HG03439 (cell line): Measurements from ENCODE around the gene CX3CL1.
"Not testable (repeated sequence)": the region's sequence is repeated elsewhere in the genome, so short reads cannot be mapped to it uniquely, and the experiment has no call there.

Experiments
- ATAC-seq: cut with Tn5 transposase; IDR thresholded peaks from one replicate; pipeline ENCODE4 v1.9.1; 2021; ENCODE audit warnings: mild to moderate bottlenecking, moderate library complexity; ENCODE audit not compliant: unreplicated experiment

The CX3CL1 gene

DNA sequence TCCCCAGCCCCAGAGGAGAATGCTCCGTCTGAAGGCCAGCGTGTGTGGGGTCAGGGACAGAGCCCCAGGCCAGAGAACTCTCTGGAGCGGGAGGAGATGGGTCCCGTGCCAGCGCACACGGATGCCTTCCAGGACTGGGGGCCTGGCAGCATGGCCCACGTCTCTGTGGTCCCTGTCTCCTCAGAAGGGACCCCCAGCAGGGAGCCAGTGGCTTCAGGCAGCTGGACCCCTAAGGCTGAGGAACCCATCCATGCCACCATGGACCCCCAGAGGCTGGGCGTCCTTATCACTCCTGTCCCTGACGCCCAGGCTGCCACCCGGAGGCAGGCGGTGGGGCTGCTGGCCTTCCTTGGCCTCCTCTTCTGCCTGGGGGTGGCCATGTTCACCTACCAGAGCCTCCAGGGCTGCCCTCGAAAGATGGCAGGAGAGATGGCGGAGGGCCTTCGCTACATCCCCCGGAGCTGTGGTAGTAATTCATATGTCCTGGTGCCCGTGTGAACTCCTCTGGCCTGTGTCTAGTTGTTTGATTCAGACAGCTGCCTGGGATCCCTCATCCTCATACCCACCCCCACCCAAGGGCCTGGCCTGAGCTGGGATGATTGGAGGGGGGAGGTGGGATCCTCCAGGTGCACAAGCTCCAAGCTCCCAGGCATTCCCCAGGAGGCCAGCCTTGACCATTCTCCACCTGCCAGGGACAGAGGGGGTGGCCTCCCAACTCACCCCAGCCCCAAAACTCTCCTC, 10.4 kb downstream of the CX3CL1 start:
- ATAC-seq: no peak

DNA sequence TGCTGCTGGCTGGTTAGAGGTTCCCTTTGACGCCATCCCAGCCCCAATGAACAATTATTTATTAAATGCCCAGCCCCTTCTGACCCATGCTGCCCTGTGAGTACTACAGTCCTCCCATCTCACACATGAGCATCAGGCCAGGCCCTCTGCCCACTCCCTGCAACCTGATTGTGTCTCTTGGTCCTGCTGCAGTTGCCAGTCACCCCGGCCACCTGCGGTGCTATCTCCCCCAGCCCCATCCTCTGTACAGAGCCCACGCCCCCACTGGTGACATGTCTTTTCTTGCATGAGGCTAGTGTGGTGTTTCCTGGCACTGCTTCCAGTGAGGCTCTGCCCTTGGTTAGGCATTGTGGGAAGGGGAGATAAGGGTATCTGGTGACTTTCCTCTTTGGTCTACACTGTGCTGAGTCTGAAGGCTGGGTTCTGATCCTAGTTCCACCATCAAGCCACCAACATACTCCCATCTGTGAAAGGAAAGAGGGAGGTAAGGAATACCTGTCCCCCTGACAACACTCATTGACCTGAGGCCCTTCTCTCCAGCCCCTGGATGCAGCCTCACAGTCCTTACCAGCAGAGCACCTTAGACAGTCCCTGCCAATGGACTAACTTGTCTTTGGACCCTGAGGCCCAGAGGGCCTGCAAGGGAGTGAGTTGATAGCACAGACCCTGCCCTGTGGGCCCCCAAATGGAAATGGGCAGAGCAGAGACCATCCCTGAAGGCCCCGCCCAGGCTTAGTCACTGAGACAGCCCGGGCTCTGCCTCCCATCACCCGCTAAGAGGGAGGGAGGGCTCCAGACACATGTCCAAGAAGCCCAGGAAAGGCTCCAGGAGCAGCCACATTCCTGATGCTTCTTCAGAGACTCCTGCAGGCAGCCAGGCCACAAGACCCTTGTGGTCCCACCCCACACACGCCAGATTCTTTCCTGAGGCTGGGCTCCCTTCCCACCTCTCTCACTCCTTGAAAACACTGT, 11.3 kb downstream of the CX3CL1 start:
- ATAC-seq: no peak

DNA sequence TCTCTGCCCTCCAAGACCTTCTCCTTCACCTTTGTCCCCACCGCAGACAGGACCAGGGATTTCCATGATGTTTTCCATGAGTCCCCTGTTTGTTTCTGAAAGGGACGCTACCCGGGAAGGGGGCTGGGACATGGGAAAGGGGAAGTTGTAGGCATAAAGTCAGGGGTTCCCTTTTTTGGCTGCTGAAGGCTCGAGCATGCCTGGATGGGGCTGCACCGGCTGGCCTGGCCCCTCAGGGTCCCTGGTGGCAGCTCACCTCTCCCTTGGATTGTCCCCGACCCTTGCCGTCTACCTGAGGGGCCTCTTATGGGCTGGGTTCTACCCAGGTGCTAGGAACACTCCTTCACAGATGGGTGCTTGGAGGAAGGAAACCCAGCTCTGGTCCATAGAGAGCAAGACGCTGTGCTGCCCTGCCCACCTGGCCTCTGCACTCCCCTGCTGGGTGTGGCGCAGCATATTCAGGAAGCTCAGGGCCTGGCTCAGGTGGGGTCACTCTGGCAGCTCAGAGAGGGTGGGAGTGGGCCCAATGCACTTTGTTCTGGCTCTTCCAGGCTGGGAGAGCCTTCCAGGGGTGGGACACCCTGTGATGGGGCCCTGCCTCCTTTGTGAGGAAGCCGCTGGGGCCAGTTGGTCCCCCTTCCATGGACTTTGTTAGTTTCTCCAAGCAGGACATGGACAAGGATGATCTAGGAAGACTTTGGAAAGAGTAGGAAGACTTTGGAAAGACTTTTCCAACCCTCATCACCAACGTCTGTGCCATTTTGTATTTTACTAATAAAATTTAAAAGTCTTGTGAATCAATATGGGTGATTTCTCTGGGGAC, 12.2 kb downstream of the CX3CL1 start:
- ATAC-seq: no peak

DNA sequence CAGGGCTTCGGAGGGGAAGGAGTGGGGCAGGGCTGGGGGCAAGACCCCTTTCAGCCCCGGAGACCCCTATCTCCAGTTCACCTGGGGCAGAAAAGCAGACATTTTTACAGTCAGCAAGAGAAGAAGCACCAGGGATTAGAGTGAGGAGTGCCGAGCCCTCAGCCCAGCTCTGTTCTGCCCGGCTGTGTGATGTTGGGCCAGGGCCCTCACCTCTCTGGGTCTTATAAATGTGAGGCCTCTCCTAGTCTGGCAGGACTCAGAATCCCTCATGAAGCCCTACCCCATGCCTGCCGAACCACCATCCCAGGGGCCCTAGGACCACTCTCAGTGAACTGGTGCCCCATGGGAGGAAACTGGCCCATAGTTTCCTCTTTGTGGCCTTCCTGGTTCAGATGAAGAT, 12.8 kb downstream of the CX3CL1 start:
- ATAC-seq: no peak

GRCh38 chr16:57386381-57386951, 14.2 kb downstream of the CX3CL1 start:
- no peak for ATAC-seq

GRCh38 chr16:57387598-57388354, 15.5 kb downstream of the CX3CL1 start:
- no peak for ATAC-seq

GRCh38 chr16:57388359-57389086, 16.2 kb downstream of the CX3CL1 start:
- no peak for ATAC-seq

DNA sequence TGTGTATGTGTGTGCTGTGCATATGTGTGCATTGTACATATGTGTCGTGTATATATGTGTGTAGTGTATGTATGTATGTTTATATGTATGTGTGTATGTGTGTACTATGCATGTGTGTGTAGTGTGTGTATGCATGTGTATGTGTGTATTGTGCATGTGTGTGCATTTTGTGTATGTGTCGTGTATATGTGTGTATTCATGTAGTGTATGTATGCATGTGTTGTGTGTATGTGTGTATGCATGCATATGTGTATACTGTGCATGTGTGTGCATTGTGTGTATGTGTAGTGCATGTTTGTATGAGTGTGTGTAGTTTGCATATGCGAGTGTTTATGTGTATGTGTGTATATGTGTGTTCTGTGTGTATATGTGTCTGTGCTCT, 16.8 kb downstream of the CX3CL1 start:
- no peak for ATAC-seq

DNA sequence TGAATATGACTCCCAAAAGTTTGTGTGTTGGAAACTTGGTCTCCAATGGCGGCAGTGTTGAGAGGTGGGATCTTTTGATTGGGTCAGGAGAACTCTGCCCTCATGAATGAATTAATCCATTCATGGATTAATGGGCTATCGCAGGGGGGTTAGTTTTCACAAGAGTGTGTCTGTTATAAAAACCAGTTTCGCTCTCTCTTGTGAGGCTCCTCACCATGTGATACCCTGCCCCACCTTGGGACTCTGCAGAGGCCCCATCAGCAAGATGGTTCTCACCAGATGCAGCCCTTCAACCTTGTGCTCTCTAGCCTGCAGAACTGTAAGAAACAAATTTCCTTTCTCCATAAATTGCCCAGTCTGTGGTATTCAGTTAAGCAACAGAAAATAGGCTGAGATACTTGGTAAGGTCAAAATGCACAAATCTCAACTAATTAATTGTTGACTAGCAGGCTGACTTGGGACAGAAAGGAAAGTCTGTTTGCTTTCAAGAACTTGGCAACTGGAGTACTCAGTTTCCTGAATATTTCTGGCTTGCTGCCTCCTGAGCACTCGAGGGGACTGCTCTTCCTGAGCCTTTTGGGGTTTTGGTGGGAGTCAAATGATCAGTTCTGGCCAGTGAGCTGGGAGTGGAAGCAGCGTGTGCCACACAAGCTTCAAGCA, 18.5 kb downstream of the CX3CL1 start:
- no peak for ATAC-seq

GRCh38 chr16:57391300-57391699, 19.0 kb downstream of the CX3CL1 start:
- ATAC-seq: no peak

- ATAC-seq: no peak
These were observed 19.4 kb downstream of the CX3CL1 start for GRCh38 chr16:57391708-57392107.

DNA sequence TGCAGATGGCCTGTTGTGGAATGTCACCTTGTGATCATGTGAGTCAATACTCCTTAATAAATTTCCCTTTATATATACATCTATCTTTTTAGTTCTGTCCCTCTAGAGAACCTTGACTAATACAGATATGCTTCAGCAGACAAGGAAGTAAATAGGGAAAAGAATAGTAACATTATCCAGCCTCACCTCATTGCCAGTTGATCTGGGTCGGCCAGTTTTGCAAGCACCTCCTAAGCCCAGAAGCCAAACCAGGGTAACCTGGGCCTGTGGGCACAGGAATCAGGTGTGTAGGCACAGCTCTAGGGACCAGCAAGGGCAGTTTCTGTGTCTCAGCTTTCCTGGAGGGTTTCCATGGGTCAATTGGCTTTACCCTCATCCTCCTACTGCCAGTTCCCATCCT, 20.4 kb downstream of the CX3CL1 start:
- ATAC-seq: no peak

GRCh38 chr16:57394444-57394843, 22.2 kb downstream of the CX3CL1 start:
- ATAC-seq: no peak

GRCh38 chr16:57395026-57395425, 22.7 kb downstream of the CX3CL1 start:
- no peak for ATAC-seq

DNA sequence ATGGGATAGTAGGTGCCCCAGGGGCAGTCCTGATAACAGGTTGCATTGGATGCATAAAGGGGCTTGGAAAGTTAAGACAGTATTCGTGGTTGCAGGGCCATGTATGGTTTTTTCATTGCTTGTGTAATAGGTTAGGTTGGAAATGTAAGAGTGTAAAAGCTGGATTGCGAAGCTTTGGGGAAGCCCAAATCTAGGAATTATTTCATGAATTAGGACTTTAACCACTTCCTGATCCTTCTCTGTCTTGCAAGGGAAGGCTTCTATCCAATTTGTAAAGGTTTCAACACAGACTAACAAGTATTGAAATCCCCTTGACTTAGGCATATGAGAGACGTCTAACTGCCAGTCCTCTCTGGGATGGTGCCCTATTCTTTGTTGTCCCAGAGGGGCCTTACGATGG, 24.5 kb downstream of the CX3CL1 start:
- ATAC-seq: no peak

GRCh38 chr16:57397493-57397892, 25.2 kb downstream of the CX3CL1 start:
- not testable (repeated sequence) for ATAC-seq

DNA sequence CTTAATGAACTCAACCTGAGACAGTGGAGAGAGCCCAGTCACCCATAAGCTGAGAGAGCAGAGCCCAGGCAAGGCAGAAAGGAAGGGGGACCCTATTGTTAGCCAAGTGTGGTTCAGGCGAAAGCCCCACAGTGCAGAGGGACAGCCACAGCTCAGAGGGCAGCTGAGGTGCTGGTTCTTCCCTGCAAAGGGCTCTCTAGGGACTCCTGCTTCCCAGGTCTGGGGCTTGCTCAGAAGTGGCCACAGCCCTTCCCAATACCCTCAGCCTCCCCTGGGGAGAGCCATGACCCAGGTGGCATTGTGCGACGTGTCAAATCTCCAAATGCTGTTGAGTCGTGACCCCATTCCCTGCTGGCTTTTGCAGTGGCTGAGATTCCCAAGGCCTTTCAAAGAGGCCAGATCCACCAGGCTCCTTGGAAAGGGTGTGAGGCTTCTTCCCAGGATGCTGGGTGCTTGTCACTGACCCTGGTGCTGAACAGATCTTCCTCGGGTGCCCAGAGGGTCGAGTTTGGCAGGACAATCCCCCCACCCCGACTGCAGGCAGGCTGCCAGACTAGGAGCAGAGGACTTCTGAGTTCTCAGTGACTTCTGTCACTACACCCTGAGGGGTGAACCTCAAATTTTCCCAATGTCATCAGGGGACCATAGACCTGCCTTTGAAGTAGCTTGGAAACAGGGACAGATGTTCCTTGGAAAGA, 29.8 kb downstream of the CX3CL1 start:
- no peak for ATAC-seq
